ENCODE results near the gene SHFL.
A peak's percentile ranks its signal among the peaks of the same experiment; 100 is the strongest.

Gene SHFL

DNA sequence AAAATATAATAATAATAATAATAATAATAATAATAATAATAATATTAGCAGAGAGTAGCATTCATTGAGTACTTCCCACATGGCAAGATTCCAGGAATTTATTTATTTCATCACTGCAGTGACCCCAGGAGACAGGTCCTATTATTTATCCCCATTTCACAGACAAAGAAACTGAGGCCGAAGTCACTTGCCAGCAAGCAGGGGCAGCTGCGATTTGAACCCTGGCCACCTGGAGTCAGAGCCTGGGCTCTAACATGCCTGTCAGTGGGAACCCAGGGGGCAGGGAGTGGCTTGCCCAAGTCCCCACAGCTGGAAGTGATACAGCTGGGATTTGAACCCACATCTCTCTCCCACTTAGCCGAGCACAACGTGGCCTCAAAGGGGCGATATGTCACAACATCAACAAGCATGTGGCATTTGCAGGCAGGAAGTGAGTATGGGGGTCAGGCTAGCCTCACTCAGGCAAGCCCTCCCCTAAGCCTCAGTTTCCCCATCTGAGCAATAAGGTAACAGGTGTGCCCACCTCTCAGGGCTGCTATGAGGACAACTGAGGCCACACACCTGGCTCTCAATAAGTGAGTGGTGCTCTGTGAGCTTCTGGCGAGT is 2.9 kb downstream of the SHFL start:
- Histone ChIP-seq H3K4me2 (ENCODE audit: low read length) (no peak overlapping the region), H3K79me2 (ENCODE audit: control insufficient read depth, low read length) (peaks cover 5% of the 10 kb centered on the region; the same call in 1 of the 2 replicates), H3K36me3 (ENCODE audit: control insufficient read depth, low read length) (peaks cover 15% of the 10 kb centered on the region), H3K27me3 (ENCODE audit: control insufficient read depth, low read length) (no peaks in the 10 kb centered on the region), H3K9me2 (replicated peaks; ENCODE audit: control insufficient read depth, low read length) (no peaks in the 10 kb centered on the region), H3K27ac (ENCODE audit: low read depth, low read length) (no peak overlapping the region), H3F3A (ENCODE audit: control insufficient read depth, insufficient read depth) (peaks cover 5% of the 10 kb centered on the region), H3K4me3 (ENCODE audit: low read length) (no peak overlapping the region), H4K20me1 (ENCODE audit: control insufficient read depth, insufficient read depth, low read depth, low read length) (no peaks in the 10 kb centered on the region), H3K4me1 (ENCODE audit: control insufficient read depth, low read length) (peaks cover 34% of the 10 kb centered on the region), H3K9me3 (ENCODE audit: control insufficient read depth, insufficient read depth, low read length) (no peaks in the 10 kb centered on the region)
- no peak for TF ChIP-seq EZH2phosphoT487 (IDR thresholded peaks at IDR 0.05; ENCODE audit: borderline replicate concordance, low read length)
- TF ChIP-seq, protein P1, sequence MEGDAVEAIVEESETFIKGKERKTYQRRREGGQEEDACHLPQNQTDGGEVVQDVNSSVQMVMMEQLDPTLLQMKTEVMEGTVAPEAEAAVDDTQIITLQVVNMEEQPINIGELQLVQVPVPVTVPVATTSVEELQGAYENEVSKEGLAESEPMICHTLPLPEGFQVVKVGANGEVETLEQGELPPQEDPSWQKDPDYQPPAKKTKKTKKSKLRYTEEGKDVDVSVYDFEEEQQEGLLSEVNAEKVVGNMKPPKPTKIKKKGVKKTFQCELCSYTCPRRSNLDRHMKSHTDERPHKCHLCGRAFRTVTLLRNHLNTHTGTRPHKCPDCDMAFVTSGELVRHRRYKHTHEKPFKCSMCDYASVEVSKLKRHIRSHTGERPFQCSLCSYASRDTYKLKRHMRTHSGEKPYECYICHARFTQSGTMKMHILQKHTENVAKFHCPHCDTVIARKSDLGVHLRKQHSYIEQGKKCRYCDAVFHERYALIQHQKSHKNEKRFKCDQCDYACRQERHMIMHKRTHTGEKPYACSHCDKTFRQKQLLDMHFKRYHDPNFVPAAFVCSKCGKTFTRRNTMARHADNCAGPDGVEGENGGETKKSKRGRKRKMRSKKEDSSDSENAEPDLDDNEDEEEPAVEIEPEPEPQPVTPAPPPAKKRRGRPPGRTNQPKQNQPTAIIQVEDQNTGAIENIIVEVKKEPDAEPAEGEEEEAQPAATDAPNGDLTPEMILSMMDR (IDR thresholded peaks at IDR 0.05; ENCODE audit: low read depth, low read length, poor library complexity, severe bottlenecking) = no peak

DNA sequence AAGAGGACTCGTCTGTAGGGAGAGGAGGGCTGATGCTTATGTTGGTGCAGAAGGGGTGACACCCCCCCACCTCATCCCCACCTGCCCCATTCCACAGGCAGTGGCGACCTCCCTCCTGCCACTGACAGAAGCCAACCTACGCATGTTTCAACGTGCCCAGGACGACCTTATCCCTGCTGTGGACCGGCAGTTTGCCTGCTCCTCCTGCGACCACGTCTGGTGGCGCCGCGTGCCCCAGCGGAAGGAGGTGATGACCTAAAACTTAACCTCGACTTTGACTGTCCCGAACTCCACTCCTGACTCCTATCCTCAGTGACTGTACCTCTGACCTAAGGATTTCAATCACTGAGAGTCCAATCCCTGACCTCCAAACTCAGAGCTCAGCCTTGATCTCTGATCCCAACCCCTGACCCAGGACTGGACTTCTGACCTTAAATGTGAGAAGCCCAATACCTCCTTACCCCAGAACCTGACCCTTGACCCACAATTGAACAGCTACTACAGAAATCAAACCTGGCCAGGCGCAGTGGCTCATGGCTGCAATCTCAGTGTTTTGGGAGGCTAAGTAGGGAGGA is 3.8 kb downstream of the SHFL start:
- H3K4me2 ChIP-seq (ENCODE audit: low read length) = no peak overlapping the region
- no peaks in the 10 kb centered on the region for H3K9me2 ChIP-seq (replicated peaks; ENCODE audit: control insufficient read depth, low read length)
- peaks cover 34% of the 10 kb centered on the region for H3K4me1 ChIP-seq (ENCODE audit: control insufficient read depth, low read length)
- H3K9me3 ChIP-seq (ENCODE audit: control insufficient read depth, insufficient read depth, low read length) = no peaks in the 10 kb centered on the region
- H4K20me1 ChIP-seq (ENCODE audit: control insufficient read depth, insufficient read depth, low read depth, low read length) = no peaks in the 10 kb centered on the region
- TF ChIP-seq, protein P1 (IDR thresholded peaks at IDR 0.05; ENCODE audit: low read depth, low read length, poor library complexity, severe bottlenecking) = no peak
- no peak overlapping the region for H3K4me3 ChIP-seq (ENCODE audit: low read length)
- H3F3A ChIP-seq (ENCODE audit: control insufficient read depth, insufficient read depth) = peaks cover 5% of the 10 kb centered on the region
- H3K27ac ChIP-seq (ENCODE audit: low read depth, low read length) = no peak overlapping the region
- no peaks in the 10 kb centered on the region for H3K27me3 ChIP-seq (ENCODE audit: control insufficient read depth, low read length)
- peaks cover 5% of the 10 kb centered on the region; the same call in 1 of the 2 replicates for H3K79me2 ChIP-seq (ENCODE audit: control insufficient read depth, low read length)
- H3K36me3 ChIP-seq (ENCODE audit: control insufficient read depth, low read length) = peaks cover 15% of the 10 kb centered on the region

DNA sequence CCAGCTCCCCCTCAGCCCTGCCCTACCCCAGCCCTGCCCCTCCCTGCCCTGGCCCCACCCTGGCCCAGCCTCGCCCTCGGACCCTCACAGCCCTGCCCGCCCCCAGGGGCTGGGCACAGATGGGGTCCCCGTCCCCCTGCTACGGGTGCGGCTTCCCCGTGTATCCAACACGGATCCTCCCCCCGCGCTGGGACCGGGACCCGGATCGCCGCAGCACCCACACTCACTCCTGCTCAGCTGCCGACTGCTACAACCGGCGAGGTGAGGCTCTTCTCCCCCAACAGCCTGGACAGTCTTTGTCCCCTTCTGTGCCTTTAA is 5.2 kb downstream of the SHFL start:
- Histone ChIP-seq H3F3A (ENCODE audit: control insufficient read depth, insufficient read depth) (peaks cover 5% of the 10 kb centered on the region), H3K79me2 (ENCODE audit: control insufficient read depth, low read length) (peaks cover 3% of the 10 kb centered on the region), H3K36me3 (ENCODE audit: control insufficient read depth, low read length) (peaks cover 15% of the 10 kb centered on the region), H3K27me3 (ENCODE audit: control insufficient read depth, low read length) (no peaks in the 10 kb centered on the region), H3K27ac (ENCODE audit: low read depth, low read length) (peak overlapping the region; percentile 62; the same call in 1 of the 2 replicates), H4K20me1 (ENCODE audit: control insufficient read depth, insufficient read depth, low read depth, low read length) (no peaks in the 10 kb centered on the region), H3K4me1 (ENCODE audit: control insufficient read depth, low read length) (peaks cover 38% of the 10 kb centered on the region), H3K9me3 (ENCODE audit: control insufficient read depth, insufficient read depth, low read length) (no peaks in the 10 kb centered on the region), H3K9me2 (replicated peaks; ENCODE audit: control insufficient read depth, low read length) (no peaks in the 10 kb centered on the region), H3K4me2 (ENCODE audit: low read length) (peak overlapping the region; percentile 60), H3K4me3 (ENCODE audit: low read length) (peak overlapping the region; percentile 50; the same call in 1 of the 2 replicates)
- TF ChIP-seq, protein P1 (IDR thresholded peaks at IDR 0.05; ENCODE audit: low read depth, low read length, poor library complexity, severe bottlenecking) = no peak

Data from DOHH2 (cell line).